ENCODE data around the gene THBD. TPM values are rescaled to one million over a fixed set of nuclear protein-coding genes. Genes with fewer than 3 reads are reported as not detected.

THBD gene
- total RNA-seq, 1 experiment from 2014 or later: 3.1 TPM

DNA sequence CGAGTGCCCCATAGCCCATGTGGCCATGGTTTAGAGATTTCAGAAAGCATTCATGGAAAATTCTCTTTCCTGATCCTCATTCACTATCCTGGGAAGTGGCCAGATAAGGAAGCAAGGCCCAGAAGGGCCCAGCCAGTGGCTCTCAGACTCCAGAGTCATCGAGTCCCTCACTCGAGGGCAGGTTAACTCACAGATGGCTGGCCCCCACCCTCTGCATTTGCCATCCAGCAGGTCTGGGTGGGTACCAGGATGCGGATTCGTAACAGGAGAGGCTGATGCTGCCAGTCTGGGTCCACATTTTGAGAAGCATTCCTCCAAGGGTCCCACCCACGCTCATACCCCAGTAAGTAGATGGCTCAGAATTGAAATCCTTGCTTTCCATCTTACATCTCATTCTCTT lies 18.1 kb downstream of the THBD start:
- no TSS peak for BruUV-seq (replicated peaks)
- ChIA-PET POLR2A (ENCODE audit: unreplicated experiment) (no interaction called here), CTCF (no interaction called here)
- no peaks in the 10 kb centered on the region for H3F3A ChIP-seq (ENCODE audit: low read length, unreplicated experiment)
- no peaks in the 10 kb centered on the region for H3K9me2 ChIP-seq (replicated peaks; ENCODE audit: low read length)
- H4K20me1 ChIP-seq (ENCODE audit: low read length): no peaks in the 10 kb centered on the region
- ATAC-seq (no peak), DNase-seq (no peak)
- intact Hi-C loops (cut with micrococcal nuclease): no loop called here
- H3K4me2 ChIP-seq (ENCODE audit: low read length): no peak overlapping the region
- no peak overlapping the region for H3K27ac ChIP-seq (ENCODE audit: low read length)
- no peaks in the 10 kb centered on the region for H3K27me3 ChIP-seq (ENCODE audit: low read length)
- H3K4me3 ChIP-seq (ENCODE audit: low read length): no peak overlapping the region
- 0 out of 2 replicates have a peak, but pooled peaks cover 5% of the 10 kb centered on the region for H3K4me1 ChIP-seq (ENCODE audit: insufficient read depth, low read length)
- no peaks in the 10 kb centered on the region for H3K79me2 ChIP-seq (ENCODE audit: low read length)
- no peak overlapping the region for H3K9ac ChIP-seq (ENCODE audit: low read length)
- TF ChIP-seq, protein P1, sequence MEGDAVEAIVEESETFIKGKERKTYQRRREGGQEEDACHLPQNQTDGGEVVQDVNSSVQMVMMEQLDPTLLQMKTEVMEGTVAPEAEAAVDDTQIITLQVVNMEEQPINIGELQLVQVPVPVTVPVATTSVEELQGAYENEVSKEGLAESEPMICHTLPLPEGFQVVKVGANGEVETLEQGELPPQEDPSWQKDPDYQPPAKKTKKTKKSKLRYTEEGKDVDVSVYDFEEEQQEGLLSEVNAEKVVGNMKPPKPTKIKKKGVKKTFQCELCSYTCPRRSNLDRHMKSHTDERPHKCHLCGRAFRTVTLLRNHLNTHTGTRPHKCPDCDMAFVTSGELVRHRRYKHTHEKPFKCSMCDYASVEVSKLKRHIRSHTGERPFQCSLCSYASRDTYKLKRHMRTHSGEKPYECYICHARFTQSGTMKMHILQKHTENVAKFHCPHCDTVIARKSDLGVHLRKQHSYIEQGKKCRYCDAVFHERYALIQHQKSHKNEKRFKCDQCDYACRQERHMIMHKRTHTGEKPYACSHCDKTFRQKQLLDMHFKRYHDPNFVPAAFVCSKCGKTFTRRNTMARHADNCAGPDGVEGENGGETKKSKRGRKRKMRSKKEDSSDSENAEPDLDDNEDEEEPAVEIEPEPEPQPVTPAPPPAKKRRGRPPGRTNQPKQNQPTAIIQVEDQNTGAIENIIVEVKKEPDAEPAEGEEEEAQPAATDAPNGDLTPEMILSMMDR (conservative IDR thresholded peaks at IDR 0.05; ENCODE audit: low read depth, low read length): no peak
- TF ChIP-seq EZH2phosphoT487 (IDR thresholded peaks at IDR 0.05; ENCODE audit: borderline replicate concordance, low read length): no peak
- H3K36me3 ChIP-seq (ENCODE audit: low read depth, low read length): no peaks in the 10 kb centered on the region
- H3K9me3 ChIP-seq (ENCODE audit: low read length): no peaks in the 10 kb centered on the region
- H2AFZ ChIP-seq (ENCODE audit: low read length): no peak overlapping the region

DNA sequence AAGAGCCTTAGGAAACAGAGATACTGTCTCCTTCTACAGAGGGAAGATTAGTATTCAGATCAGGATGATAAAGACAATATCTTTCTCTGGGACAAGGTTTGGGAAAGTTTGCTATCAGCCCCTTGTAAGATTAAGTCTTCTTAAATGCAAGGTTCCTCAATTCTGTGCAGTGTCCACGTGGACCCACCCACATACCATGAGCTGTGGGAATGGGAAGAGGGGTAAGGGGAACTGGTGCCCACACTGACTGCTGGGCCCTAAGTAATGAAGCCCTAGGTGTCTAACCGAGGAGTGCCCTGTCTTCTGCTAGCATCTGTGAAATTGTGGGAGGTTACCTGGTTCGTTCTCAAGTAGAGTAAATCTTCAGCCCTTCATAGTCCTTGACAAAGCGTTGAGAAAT lies 20.1 kb downstream of the THBD start:
- no peaks in the 10 kb centered on the region for H3K27me3 ChIP-seq (ENCODE audit: low read length)
- no peak overlapping the region for H3K9ac ChIP-seq (ENCODE audit: low read length)
- no peaks in the 10 kb centered on the region for H3K79me2 ChIP-seq (ENCODE audit: low read length)
- no peaks in the 10 kb centered on the region for H3K9me2 ChIP-seq (replicated peaks; ENCODE audit: low read length)
- no peak overlapping the region for H3K4me2 ChIP-seq (ENCODE audit: low read length)
- BruUV-seq (replicated peaks): no TSS peak
- H2AFZ ChIP-seq (ENCODE audit: low read length): no peak overlapping the region
- no peak overlapping the region for H3K4me3 ChIP-seq (ENCODE audit: low read length)
- H3K27ac ChIP-seq (ENCODE audit: low read length): no peak overlapping the region
- no peaks in the 10 kb centered on the region for H4K20me1 ChIP-seq (ENCODE audit: low read length)
- ChIA-PET CTCF (no interaction called here), POLR2A (ENCODE audit: unreplicated experiment) (no interaction called here)
- H3F3A ChIP-seq (ENCODE audit: low read length, unreplicated experiment): no peaks in the 10 kb centered on the region
- H3K9me3 ChIP-seq (ENCODE audit: low read length): no peaks in the 10 kb centered on the region
- TF ChIP-seq, protein P1 (conservative IDR thresholded peaks at IDR 0.05; ENCODE audit: low read depth, low read length): no peak
- TF ChIP-seq EZH2phosphoT487 (IDR thresholded peaks at IDR 0.05; ENCODE audit: borderline replicate concordance, low read length): no peak
- H3K36me3 ChIP-seq (ENCODE audit: low read depth, low read length): no peaks in the 10 kb centered on the region
- 0 out of 2 replicates have a peak, but pooled peaks cover 5% of the 10 kb centered on the region for H3K4me1 ChIP-seq (ENCODE audit: insufficient read depth, low read length)
- ATAC-seq (no peak), DNase-seq (no peak)
- intact Hi-C loops (cut with micrococcal nuclease): no loop called here

DNA sequence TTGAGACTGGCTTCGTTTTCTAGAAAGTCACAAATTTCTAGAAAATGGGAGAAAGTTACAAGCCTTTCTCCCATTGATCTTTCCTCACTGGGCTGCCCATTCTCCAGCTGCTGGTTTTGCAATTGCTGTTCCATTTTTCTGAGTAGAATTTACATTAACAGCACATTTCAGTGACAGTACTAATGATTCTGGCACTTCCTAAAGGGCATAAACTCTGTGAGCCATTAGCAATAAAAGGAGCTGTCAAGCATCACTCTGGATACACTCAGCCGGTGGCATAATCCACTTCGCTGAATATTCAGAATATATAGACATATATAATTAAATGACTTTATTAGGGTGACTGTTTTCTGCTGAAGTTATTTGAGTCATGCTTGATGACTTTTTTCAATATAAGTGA lies 21.1 kb downstream of the THBD start:
- TF ChIP-seq EZH2 (IDR thresholded peaks at IDR 0.05; ENCODE audit: low read length, unreplicated experiment): no peak
- no peak for TF ChIP-seq EZH2phosphoT487 (IDR thresholded peaks at IDR 0.05; ENCODE audit: borderline replicate concordance, low read length)
- TF ChIP-seq, protein P1 (conservative IDR thresholded peaks at IDR 0.05; ENCODE audit: low read depth, low read length): no peak
- POLR2A ChIA-PET (ENCODE audit: unreplicated experiment): no interaction called here
- no peaks in the 10 kb centered on the region for H3F3A ChIP-seq (ENCODE audit: low read length, unreplicated experiment)
- no peak overlapping the region for H3K4me3 ChIP-seq (ENCODE audit: low read length)
- no peak overlapping the region for H3K4me2 ChIP-seq (ENCODE audit: low read length)
- no peaks in the 10 kb centered on the region for H3K79me2 ChIP-seq (ENCODE audit: low read length)
- 0 out of 2 replicates have a peak, but pooled peaks cover 8% of the 10 kb centered on the region for H3K4me1 ChIP-seq (ENCODE audit: insufficient read depth, low read length)
- DNase-seq (no peak), ATAC-seq (no peak)
- intact Hi-C loops (cut with micrococcal nuclease): no loop called here
- H3K27me3 ChIP-seq (ENCODE audit: low read length): no peaks in the 10 kb centered on the region
- BruUV-seq (replicated peaks): no TSS peak
- no peak overlapping the region for H2AFZ ChIP-seq (ENCODE audit: low read length)
- no peaks in the 10 kb centered on the region for H3K36me3 ChIP-seq (ENCODE audit: low read depth, low read length)
- no peak overlapping the region for H3K27ac ChIP-seq (ENCODE audit: low read length)
- no peaks in the 10 kb centered on the region for H4K20me1 ChIP-seq (ENCODE audit: low read length)
- no peak overlapping the region for H3K9ac ChIP-seq (ENCODE audit: low read length)
- CTCF ChIA-PET: no interaction called here
- H3K9me3 ChIP-seq (ENCODE audit: low read length): no peaks in the 10 kb centered on the region
- no peaks in the 10 kb centered on the region for H3K9me2 ChIP-seq (replicated peaks; ENCODE audit: low read length)
